ENCODE results near the gene HS2ST1. TPM values are rescaled to one million over a fixed set of nuclear protein-coding genes. Genes with fewer than 3 reads are reported as not detected.

The HS2ST1 gene
- total and polyA plus RNA-seq, 10 of the 15 experiments (the other 5 are each of a cell fraction or from before 2014, with no cell fraction given): 5.4 to 30.8 (median 18.6) TPM

GRCh38 chr1:87122243-87122642 is 207.8 kb downstream of the HS2ST1 start:
- Histone ChIP-seq H2AFZ (ENCODE audit: control insufficient read depth, low read depth, low read length) (no peak overlapping the region), H3K4me2 (ENCODE audit: control insufficient read depth, insufficient read depth) (no peak overlapping the region), H3K9ac (ENCODE audit: control insufficient read depth, insufficient read depth, low read length) (no peak overlapping the region), H3K4me3 (no peak overlapping the region), H3K27me3 (replicated peaks in 1 of 2; ENCODE audit: control insufficient read depth in 2 of 2, insufficient read depth in 2 of 2, low read length in 1 of 2) (no peaks in the 10 kb centered on the region), H4K20me1 (ENCODE audit: control insufficient read depth, insufficient read depth) (no peaks in the 10 kb centered on the region), H3K9me3 (replicated peaks; ENCODE audit: control insufficient read depth, insufficient read depth, low read length) (no peaks in the 10 kb centered on the region), H3K4me1 (ENCODE audit: control insufficient read depth, insufficient read depth, low read length) (peaks cover 14% of the 10 kb centered on the region), H3K79me2 (ENCODE audit: control insufficient read depth, insufficient read depth, low read length) (no peaks in the 10 kb centered on the region), H3K36me3 (ENCODE audit: control insufficient read depth in 2 of 2, insufficient read depth in 2 of 2, low read length in 1 of 2) (no peaks in the 10 kb centered on the region), H3K27ac (ENCODE audit: control insufficient read depth, insufficient read depth) (no peak overlapping the region)
- 100% methylated on average over 1 of the region's 1 CpG for WGBS (ENCODE audit: insufficient coverage, insufficient replicate concordance, low lambda C conversion rate, missing lambda C conversion rate)
- no peak for FAIRE-seq
- DNase-seq (ENCODE audit: low read depth, low spot score): no peak
- intact Hi-C loops (cut with micrococcal nuclease; ENCODE audit: unreplicated experiment): no loop called here
- ChIA-PET RAD21 (ENCODE audit: unreplicated experiment) (no interaction called here), CTCF (interaction anchor here (1.1 to 2.9 kb wide), 6 partner anchors 9 to 472 kb away, joined by 3 to 11 read pairs (median 4); no protein-coding TSS in a partner anchor), SMC1A (ENCODE audit: uncharacterized antibody, unreplicated experiment) (interaction anchor here (1.1 to 1.5 kb wide), 2 partner anchors 16 to 37 kb away, joined by 3 to 6 read pairs; no protein-coding TSS in a partner anchor), POLR2A (interaction anchor here (1.0 kb wide), 1 partner anchor 39 kb away, joined by 3 read pairs; no protein-coding TSS in a partner anchor)
- no TSS peak for BruUV-seq (replicated peaks)
- no peak for TF ChIP-seq EGR1 (IDR thresholded peaks at IDR 0.05; ENCODE audit: borderline replicate concordance in 1 of 2, low read depth in 2 of 2, low read length in 2 of 2)
- peak; percentile 59; the same call in 1 of the 3 replicates for TF ChIP-seq POU2F2 (IDR thresholded peaks at IDR 0.05; ENCODE audit: borderline replicate concordance, low read depth, low read length)
- in situ Hi-C loops (cut with MboI): no loop called here
- no peak; the same call in 2 of the 3 replicates for ATAC-seq

GRCh38 chr1:87123610-87124009 is 209.2 kb downstream of the HS2ST1 start:
- in situ Hi-C loops (cut with MboI) (no loop called here), intact Hi-C loops (cut with micrococcal nuclease; ENCODE audit: unreplicated experiment) (no loop called here)
- no peak for FAIRE-seq
- ChIA-PET POLR2A (no interaction called here), RAD21 (ENCODE audit: unreplicated experiment) (no interaction called here), SMC1A (ENCODE audit: uncharacterized antibody, unreplicated experiment) (interaction anchor here (0.6 to 0.9 kb wide), 2 partner anchors 11 to 38 kb away, joined by 3 read pairs; no protein-coding TSS in a partner anchor), CTCF (interaction anchor here (0.7 to 1.6 kb wide), 2 partner anchors 10 to 13 kb away, joined by 3 to 6 read pairs; no protein-coding TSS in a partner anchor)
- no peaks in the 10 kb centered on the region for H3K79me2 ChIP-seq (ENCODE audit: control insufficient read depth, insufficient read depth, low read length)
- H3K27me3 ChIP-seq (replicated peaks in 1 of 2; ENCODE audit: control insufficient read depth in 2 of 2, insufficient read depth in 2 of 2, low read length in 1 of 2): no peaks in the 10 kb centered on the region
- no peak for DNase-seq (ENCODE audit: low read depth, low spot score)
- ATAC-seq: no peak
- H3K9me3 ChIP-seq (replicated peaks; ENCODE audit: control insufficient read depth, insufficient read depth, low read length): no peaks in the 10 kb centered on the region
- H3K4me3 ChIP-seq: no peak overlapping the region
- H4K20me1 ChIP-seq (ENCODE audit: control insufficient read depth, insufficient read depth): no peaks in the 10 kb centered on the region
- TF ChIP-seq POLR2A (IDR thresholded peaks at IDR 0.05; ENCODE audit: low read depth, low read length) (no peak), NFXL1 (IDR thresholded peaks at IDR 0.05; ENCODE audit: borderline replicate concordance) (no peak), E2F8 (IDR thresholded peaks at IDR 0.05; ENCODE audit: low read depth, partially characterized antibody) (no peak), CREM (IDR thresholded peaks at IDR 0.05; ENCODE audit: low read depth) (no peak), STAT3 (IDR thresholded peaks at IDR 0.05; ENCODE audit: low read depth, low read length) (no peak), POU2F2 (IDR thresholded peaks at IDR 0.05; ENCODE audit: borderline replicate concordance, low read depth, low read length) (0 out of 3 replicates have a peak, but pooled peaks have one; percentile 34), RAD21 (IDR thresholded peaks at IDR 0.05; ENCODE audit: insufficient read depth, low read depth, low read length) (no peak)
- no peaks in the 10 kb centered on the region for H3K36me3 ChIP-seq (ENCODE audit: control insufficient read depth in 2 of 2, insufficient read depth in 2 of 2, low read length in 1 of 2)
- H2AFZ ChIP-seq (ENCODE audit: control insufficient read depth, low read depth, low read length): no peak overlapping the region
- 77% methylated on average over 6 of the region's 6 CpGs for WGBS (ENCODE audit: insufficient coverage, insufficient replicate concordance, low lambda C conversion rate, missing lambda C conversion rate)
- H3K4me2 ChIP-seq (ENCODE audit: control insufficient read depth, insufficient read depth): no peak overlapping the region
- no peak overlapping the region for H3K9ac ChIP-seq (ENCODE audit: control insufficient read depth, insufficient read depth, low read length)
- no TSS peak for BruUV-seq (replicated peaks)
- peaks cover 14% of the 10 kb centered on the region for H3K4me1 ChIP-seq (ENCODE audit: control insufficient read depth, insufficient read depth, low read length)
- H3K27ac ChIP-seq (ENCODE audit: control insufficient read depth, insufficient read depth): no peak overlapping the region
